ENCODE results near the gene MIPOL1. TPM values are rescaled to one million over a fixed set of nuclear protein-coding genes. Genes with fewer than 3 reads are reported as not detected.

The MIPOL1 gene
- total and polyA plus RNA-seq, 2 of the 4 experiments (the other 2 are of a cell fraction): 2.7 to 5.9 TPM

GRCh38 chr14:37474191-37474590 is 276.5 kb downstream of the MIPOL1 start:
- ATAC-seq (ENCODE audit: low read depth) (no peak), DNase-seq (no peak)
- in situ Hi-C loops (cut with MboI; ENCODE audit: low sequenced_read_pairs): no loop called here
- H3K56ac ChIP-seq (ENCODE audit: extremely low read depth, insufficient read depth, low read length): no peak overlapping the region
- no TSS peak for BruUV-seq (replicated peaks)
- no peak overlapping the region for H2AK5ac ChIP-seq (ENCODE audit: low read depth, low read length)
- intact Hi-C loops (cut with micrococcal nuclease): no loop called here
- H4K20me1 ChIP-seq (ENCODE audit: insufficient read depth, low read length): no peaks in the 10 kb centered on the region
- no peak overlapping the region for H3K14ac ChIP-seq (replicated peaks; ENCODE audit: low read depth, low read length)
- TF ChIP-seq CHD1 (IDR thresholded peaks at IDR 0.05; ENCODE audit: low read depth, low read length) (no peak), MXI1 (IDR thresholded peaks at IDR 0.05; ENCODE audit: borderline replicate concordance, low read depth, low read length) (no peak), USF2 (IDR thresholded peaks at IDR 0.05; ENCODE audit: low read depth, low read length) (no peak), FOS (IDR thresholded peaks at IDR 0.05; ENCODE audit: low read depth, low read length) (no peak), SMC3 (IDR thresholded peaks at IDR 0.05; ENCODE audit: low read depth, low read length) (no peak), RCOR1 (IDR thresholded peaks at IDR 0.05; ENCODE audit: insufficient replicate concordance, low read length) (no peak), BHLHE40 (IDR thresholded peaks at IDR 0.05; ENCODE audit: low read depth, low read length) (no peak), POLR2A (IDR thresholded peaks at IDR 0.05; ENCODE audit: low read depth, low read length) (no peak)
- ChIA-PET POLR2A (ENCODE audit: unreplicated experiment) (no interaction called here), CTCF (no interaction called here)
- no peaks in the 10 kb centered on the region for H3K79me1 ChIP-seq (ENCODE audit: low read depth in 1 of 2, low read length in 2 of 2)
- H2BK5ac ChIP-seq (ENCODE audit: low read depth, low read length, poor library complexity, severe bottlenecking): no peak overlapping the region
- H3K9ac ChIP-seq (ENCODE audit: low read depth, low read length): no peak overlapping the region
- H3K4ac ChIP-seq (ENCODE audit: low read depth, low read length): no peak overlapping the region
- H3K4me2 ChIP-seq (ENCODE audit: low read depth, low read length): no peak overlapping the region
- H3K9me1 ChIP-seq (ENCODE audit: insufficient read depth, low read length): no peaks in the 10 kb centered on the region
- H2BK15ac ChIP-seq (ENCODE audit: low read depth, low read length): no peak overlapping the region
- no peaks in the 10 kb centered on the region for H3K4me1 ChIP-seq (ENCODE audit: control insufficient read depth, insufficient read depth, low read length)
- no peak overlapping the region for H3K4me3 ChIP-seq (ENCODE audit: insufficient read depth, low read depth, low read length)
- H3K18ac ChIP-seq (ENCODE audit: low read depth, low read length): no peak overlapping the region
- no peaks in the 10 kb centered on the region for H3K27me3 ChIP-seq (ENCODE audit: control insufficient read depth, insufficient read depth, low read length)
- dilution Hi-C loops (cut with HindIII; ENCODE audit: low sequenced_read_pairs, unreplicated experiment): no loop called here
- H2AK9ac ChIP-seq (replicated peaks; ENCODE audit: low read depth, low read length, poor library complexity): no peak overlapping the region
- no peak overlapping the region for H4K5ac ChIP-seq (ENCODE audit: low read depth, low read length)
- no peak overlapping the region for H4K91ac ChIP-seq (ENCODE audit: insufficient read depth, low read depth, low read length)
- no peaks in the 10 kb centered on the region for H3K9me3 ChIP-seq (ENCODE audit: control insufficient read depth, insufficient read depth, low read length)
- H2BK120ac ChIP-seq (ENCODE audit: low read depth, low read length): no peak overlapping the region
- H4K8ac ChIP-seq (ENCODE audit: low read depth in 2 of 2, low read length in 2 of 2): no peak overlapping the region
- H2BK20ac ChIP-seq (ENCODE audit: low read depth, low read length): no peak overlapping the region
- no peak overlapping the region for H3K27ac ChIP-seq (ENCODE audit: insufficient read depth, low read length)
- no CpG with 5 or more reads among the region's 6 CpGs for WGBS, 2 experiments (ENCODE audit: extremely low coverage in 2 of 2, insufficient read length in 1 of 2)
- no peak overlapping the region for H2AFZ ChIP-seq (replicated peaks; ENCODE audit: low read length, poor library complexity)
- H3K23ac ChIP-seq (ENCODE audit: low read depth, low read length): no peak overlapping the region
- H3K36me3 ChIP-seq (ENCODE audit: control insufficient read depth, insufficient read depth, low read length): no peaks in the 10 kb centered on the region
